Measurements from ENCODE around the gene ACAD9.
"Not testable (repeated sequence)": the region's sequence is repeated elsewhere in the genome, so short reads cannot be mapped to it uniquely, and the experiment has no call there.

ACAD9 gene

DNA sequence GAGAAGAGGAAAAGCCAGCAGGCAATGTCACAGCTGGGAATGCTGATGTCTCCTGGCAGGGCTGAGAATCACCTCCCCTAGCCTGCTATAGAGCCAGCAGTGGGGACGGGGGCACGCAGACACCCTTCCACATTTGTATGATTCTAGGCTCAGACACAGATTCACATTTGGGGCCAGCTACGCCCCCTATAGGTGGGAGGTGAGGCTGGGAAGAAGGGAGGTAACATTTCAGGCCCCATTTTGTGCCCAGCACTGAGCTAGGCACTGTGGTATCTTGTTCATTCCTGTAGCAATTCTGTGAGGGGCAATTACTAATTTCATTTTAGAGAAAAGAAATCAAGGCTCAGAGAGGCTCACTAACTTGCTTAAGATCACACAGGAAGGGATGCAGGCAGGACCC, 15.9 kb upstream of the ACAD9 start:
- DNase-seq, result no peak

DNA sequence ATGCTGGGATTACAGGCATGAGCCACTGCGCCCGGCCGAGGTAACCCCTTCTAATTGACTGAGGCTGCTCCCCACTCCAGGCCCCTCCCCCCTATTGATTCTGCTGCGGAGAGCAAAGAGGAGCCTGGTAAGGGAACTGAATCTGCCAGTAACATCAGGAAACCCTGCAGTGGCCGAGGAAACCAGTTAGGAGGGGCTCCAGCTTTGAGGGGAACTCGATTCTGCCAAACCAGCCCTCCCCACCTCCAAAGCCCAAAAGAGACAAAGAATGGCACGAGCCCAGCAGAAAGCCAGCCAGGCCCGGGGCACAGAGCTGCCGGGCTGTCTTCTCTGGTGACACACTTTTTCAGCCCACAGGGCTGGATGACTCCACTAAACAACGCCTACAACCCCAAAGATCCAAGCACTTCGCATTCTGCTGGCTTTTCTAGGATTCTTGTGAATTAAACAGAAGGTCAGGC, 15.0 kb upstream of the ACAD9 start:
- no peak for DNase-seq

DNA sequence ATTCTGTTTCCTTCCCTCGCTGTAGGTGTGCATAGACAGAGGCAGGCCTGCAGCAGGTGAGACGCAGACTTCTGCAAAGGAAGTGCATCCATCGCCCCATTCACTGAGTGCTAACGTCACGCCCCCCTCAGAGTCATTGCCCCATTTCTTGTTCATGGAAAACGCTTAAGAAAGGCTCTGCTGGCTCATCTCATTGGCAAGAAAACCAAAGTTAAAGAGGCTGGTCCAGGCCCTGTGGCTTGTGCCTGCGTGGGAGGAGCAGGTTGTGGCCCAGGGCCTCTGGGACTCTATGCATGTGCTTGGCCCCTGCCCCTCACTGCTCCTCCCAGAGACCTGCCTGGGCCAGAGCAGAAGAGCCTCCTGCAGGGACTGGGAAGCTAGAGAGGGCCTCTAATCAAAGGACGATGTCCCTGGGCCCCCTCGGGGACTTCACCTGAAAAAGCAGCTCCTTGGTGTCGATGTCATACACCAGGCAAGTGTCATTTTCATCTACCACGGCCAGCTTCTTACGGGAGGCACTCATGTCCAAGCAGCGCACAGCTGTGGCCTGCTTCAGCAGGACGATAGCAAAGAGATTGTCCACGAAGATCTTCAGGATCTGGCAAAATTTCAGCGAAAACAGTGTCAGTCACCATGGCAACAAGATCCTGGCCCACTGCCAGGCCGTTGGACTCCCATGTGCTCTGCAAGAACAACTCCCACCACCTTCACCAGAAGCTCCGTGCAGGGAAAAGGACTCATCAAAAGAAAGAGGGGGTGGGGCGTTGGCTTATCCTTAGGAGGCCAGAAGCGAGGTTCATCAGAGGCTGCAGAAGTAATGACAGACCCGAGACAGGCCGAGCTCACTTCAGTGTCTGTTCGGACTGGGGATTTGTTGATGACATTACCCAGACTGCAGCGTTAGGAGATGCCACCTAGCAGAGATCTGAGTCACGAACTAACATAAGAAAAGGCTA, 14.3 kb upstream of the ACAD9 start:
- DNase-seq, result not testable (repeated sequence)

DNA sequence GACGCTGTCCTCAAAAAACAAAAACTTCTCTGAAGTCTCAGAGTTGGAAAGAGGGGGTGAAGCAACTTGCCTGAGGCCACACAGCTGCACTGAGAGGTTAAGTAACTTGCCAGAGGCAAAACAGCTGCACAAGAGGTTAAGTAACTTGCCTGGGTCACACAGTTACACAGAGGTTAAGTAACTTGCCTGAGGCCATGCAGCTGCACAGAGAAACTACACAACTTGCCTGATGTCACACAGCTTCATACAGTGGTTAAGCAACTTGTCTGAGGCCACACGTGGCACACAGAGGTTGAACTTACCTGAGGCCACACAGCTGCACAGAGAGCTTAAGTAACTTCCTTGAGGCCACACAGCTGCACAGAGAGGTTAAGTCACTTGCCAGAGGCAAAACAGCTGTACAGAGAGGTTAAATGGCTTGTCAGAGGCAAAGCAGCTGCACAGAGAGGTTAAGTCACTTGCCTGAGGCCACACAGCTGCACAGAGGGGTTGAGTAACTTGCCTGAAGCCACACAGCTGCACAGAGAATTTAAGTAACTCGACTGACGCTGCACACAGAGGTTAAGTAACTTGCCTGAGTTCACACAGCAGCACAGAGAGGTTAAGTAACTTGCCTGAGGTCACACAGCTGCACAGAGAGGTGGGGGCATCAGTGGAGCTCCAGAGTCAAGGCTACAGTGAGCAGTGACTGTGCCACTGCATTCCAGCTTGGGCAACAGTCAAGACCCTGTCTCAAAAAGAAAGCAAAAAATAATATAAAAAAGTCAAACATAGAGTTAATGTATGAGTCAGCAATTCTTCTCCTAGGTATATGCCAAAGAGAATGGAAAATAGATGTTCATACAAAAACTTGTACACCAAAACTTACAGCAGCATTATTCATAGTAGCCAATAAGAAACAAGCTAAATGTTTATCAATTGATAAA, 12.0 kb upstream of the ACAD9 start:
- DNase-seq, result no peak

DNA sequence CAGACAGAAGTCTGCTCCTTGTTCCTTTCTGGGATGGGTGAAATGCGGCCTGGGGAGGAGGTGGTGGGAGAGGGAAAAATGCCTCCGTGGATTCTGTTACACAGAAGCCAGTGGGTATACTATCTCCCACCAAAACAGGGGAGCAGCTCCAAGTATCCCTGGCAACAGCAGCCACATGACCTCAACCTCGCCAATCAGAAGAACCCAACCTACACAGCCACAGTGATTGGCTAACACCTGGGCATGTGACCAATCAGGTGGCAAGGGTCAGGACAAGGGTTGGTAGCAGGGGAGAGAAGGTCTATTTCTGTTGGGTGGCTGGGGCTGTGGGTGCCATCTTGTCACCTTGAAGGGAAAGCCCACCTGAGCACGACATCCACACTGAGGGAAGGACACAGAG, 9.1 kb upstream of the ACAD9 start:
- no peak for DNase-seq

DNA sequence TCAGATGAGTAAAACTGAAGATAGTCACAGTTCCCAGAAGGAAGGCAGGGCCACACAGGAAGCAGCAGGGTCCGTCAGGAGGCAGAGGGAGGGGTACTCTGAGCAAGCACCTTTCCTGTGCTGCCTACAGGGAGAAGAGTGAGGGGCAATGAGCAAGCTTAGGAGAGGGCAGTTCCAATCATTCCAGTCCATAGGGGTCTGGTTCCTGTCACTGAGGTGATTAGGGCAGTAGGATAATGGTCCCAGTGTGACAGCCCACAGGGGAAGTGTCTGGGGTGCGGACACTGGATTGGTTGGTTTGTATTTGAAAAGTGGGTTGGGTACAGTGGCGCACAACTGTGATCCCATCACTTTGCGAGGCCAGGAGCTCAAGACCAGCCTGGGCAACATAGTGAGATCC, 7.1 kb upstream of the ACAD9 start:
- DNase-seq, result no peak

DNA sequence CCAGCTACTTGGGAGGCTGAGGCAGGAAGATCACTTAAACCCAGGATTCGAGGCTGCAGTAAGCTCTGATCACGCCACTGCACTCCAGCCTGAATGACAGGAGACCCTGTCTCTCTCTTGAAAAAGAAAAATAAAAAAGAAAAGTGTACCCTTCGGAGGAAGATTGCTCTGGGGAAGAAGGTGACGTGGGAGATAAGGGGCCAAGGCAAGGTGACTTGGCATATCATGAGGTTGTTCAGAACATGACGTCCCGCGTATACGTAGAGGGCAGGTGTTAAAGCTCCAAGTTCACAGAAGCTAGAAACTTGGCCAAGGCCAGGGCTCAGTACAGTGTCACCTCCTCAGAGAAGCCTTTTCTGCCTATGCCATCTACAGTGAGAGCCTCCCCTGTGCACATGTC, 6.7 kb upstream of the ACAD9 start:
- DNase-seq, result no peak

DNA sequence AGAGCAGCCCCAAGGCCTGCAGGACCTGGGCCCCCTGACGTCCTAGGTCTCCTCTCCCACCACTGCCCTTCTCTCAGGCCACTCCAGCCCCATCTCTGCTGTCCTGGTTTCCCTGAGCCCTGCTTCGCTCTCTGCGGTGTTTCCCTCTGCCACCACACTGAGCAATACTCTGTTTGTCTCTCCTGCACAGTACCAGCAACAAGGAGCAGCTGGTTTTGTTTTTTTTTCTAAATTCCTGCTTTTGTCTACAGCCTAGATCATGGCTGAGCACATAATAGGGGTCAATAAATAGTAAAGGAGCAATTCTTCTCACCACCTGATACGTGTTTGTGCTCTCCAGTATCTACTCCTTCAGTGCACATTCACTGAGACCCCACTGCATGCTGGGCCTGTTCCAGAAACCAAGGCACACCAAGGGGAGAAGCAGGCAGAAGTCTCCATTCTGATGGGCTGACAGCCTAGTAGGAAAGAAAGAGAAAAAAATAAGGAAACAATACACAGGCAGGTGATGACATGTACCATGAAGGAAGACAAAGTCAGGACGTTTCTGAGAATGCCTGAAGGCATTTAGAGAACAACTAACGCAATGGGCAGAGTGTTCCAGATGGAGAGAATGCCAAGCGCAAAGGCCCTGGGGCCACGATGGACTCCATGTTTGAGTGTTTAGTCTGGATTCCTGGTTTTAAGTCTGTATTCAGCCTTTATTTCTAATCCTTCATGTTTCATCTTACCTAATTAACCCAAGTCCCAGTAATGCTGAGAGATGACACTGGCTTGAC, 6.0 kb upstream of the ACAD9 start:
- no peak for DNase-seq

DNA sequence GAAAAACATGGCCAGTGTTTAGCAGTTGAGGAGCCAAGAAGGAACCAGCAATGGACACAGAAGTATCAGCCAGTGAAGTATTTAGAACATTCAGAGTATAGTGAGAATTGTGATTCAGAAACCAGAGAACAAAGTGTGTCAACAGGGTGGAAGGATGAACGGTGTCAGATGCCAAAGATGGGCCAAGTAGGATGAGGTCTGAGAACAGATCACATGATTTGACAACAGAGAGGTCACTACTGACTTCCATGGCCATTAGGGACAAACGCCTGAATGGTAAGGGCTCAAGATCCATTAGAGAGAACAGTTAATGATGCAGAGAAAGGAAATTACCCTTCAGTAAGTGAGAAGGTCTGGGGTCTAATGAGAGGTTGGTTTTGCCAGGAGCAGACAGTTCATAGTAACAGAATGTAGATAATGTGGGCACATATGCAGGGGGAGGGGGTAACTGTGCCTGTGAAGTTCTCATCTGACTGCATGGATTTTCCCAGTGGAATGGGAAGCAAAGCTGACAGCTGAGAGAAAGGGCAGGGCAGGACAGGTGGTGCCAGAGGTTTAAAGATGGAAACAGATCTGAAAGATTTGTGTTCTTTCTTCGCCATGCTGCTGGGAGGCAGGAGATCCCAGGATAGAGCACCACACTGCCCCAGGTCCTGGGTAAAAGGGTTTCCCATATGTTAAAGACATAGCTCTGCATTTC, 4.8 kb upstream of the ACAD9 start:
- no peak for DNase-seq

DNA sequence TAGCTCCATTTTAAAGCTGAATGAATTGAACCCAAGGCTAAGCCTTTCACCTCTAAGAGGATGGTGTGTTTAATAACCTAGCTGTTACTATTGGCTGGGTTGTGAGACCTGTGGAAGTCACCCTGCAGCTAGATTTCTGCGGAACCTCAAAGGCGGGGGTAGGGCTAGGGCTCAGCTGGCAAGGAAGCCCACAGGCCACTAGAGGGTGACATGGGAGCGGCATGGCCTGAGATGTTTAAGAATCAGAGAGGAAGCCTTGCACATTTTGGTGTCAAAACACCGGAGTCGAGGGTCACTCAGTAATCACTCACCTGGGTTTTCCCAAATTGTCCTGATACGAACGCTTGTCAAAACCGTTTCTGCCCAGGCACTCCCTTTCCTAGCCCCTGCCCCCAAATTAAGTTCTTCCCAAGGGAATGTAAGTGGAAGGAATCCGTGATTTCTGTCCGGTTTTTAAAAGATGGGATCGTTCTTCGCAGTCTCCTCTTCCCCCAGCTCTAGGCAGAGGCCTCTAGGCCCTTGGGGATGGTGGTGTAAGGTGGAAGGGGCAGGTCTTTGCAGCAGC, 3.8 kb upstream of the ACAD9 start:
- peak; percentile 53 for DNase-seq

DNA sequence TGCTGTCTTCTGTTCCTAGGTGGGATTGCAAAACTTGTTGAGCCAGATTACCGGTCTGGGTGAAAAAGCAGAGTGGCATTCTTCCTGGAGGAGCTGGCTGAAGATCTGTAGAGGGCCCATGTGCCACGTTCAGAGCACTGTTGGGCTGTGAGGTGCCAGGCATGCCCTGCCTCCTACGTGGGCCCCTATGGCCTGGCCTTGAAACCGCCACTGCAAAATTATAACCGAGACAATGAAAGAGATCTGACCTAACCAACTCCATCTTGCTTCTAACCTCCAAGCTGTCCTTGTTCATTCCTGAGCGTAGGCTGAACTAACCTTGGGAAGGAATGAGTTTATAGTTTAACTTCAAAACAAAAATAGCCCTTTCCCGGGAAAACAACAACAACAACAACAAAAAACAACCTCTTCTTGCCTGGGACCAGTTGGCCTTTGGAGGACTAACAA, 1.4 kb upstream of the ACAD9 start:
- DNase-seq, result no peak

DNA sequence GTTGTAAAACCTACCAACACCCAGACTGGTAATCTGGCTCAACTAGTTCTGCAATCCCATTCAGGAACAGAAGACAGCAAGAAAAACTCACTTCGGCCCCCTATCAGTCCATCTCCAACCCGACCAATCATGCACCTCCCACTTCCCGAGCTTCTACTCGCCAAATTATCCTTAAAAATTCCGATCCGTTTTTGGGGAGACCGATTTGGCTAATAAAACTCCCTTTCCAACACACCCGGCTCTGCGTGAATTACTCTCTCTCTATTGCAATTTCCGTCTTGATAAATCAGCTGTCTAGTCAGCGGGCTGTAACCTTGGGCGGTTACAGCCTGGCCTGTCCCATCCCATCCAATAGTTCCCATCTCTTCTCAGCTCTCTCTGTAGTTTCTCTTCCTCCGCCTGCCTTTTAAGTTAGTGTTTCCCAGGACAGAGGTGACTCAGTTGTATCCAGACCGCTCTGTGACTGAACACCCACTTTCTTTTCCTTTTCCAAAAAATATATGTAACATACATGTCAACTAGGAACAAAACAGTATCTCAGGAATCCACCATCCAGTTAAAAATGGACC, 780 bp upstream of the ACAD9 start:
- peak; percentile 8 for DNase-seq

DNA sequence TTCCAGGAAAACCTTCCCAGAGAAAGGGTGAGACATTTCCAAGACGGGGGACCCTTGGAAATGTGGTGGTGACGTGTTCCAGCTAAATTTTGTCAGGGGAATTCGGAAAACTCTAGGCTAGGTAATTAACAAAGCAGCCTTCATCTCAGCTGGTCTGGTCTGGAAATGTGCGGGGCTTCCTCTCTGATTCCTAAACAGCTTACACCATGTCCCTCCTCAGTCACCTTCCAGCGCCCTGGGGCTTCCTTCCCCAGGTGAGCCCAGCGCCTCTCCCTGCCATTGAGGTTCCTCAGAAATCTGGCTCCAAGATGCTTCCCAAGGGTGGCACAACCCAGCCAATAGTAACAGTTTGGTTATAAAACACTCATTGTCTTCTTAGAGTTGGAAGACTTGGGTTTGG, 571 bp downstream of the ACAD9 start:
- no peak for DNase-seq

DNA sequence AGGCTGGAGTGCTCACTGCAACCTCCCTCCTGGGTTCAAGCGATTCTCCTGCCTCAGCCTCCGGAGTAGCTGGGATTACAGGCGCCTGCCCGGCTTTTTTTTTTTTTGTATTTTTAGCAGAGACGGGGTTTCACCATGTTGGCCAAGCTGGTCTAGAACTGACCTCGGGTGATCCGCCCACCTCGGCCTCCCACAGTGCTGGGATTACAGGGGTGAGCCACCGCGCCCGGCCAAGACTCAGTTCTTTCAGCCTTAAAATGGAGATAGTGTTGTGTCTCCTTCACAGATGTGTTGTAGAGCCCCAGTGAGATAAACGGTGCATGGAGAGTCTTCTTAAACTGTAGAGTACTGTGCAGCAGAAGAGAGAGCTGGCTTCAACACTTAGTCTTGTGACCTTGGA, 1.0 kb downstream of the ACAD9 start:
- not testable (repeated sequence) for DNase-seq

DNA sequence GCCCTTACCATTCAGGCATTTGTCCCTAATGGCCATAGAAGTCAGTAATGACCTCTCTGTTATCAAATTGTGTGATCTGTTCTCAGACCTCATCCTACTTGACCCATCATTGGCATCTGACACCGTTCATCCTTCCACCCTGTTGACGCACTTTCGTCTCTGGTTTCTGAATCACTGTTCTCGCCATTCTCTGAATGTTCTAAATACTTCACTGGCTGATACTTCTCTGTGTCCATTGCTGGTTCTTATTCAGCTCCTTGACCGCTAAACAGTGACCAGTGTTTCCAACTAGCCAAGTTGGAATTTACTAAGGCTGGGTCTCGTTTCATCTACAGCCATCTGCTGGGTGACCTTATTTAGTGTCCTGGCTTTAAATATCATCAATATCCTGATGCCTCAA, 2.2 kb downstream of the ACAD9 start:
- DNase-seq, result no peak

DNA sequence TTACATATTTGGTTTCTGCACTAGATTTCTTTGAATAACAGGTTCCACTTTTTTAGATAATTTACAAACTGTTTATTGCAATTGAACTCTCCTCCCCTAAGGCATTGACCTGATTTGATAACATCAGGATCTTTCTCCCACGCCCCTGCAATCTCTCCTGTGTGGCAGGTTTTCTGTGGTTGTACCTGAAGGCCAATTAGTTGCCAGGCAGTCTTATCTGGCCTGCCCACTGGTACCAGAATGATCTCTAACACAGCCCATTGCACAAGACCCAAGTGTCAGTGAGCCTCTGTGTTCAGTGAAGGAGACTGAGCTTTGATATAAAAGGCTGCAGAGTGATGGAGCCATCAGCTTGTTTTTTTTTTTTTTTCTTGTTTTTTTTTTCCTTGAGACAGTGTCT, 3.3 kb downstream of the ACAD9 start:
- no peak for DNase-seq

DNA sequence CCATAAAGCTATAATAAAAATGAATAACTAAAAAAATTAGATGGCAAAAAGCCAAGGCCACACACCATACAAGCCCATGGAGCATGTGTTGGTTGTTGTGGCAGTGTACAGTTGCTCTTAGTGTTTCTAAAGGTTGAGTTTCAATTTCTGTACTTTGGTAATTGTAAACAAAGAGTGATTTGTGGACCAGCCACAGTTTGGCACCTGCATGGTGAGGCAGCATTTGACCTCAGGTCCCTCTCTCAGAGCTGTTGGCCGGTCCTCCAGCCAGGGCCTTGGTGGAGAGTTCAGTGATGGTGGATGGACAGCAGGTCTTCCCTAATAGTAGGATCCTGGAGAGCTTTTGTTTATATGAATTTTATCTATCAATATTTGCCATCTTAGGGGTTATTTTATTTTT, 5.6 kb downstream of the ACAD9 start:
- DNase-seq, result no peak

DNA sequence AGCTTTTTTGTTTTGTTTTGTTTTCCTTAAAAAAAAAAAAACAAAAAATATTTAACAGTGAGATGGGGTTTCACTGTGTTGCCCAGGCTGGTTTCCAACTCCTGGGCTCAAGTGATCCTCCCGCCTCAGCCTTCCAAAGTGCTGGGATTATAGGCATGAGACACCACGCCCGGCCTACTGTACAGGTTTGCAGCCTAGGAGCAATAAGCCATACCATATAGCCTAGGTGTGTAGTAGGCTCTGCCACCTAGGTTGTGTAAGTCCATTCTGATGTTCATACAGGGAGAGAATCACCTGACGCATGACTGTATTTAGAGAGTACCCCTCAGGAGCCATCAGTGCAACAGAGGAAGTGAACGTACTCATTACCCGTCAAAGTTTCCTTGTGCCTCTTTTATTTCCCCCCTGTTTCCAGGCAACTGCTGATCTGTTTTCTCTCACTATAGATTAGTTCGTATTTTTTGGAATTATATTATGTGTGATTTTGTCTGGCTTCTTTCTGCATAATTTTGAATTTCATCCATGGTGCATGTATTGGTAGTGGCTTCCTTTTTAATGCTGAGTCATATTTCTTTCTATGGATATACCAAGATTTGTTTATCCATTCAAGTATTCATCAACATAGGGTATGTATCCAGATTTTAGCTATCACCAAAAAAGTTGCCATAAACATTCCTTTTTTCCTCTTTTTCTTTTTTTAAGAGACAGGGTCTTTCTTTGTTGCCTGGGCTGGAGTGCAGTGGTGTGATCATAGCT, 9.9 kb downstream of the ACAD9 start:
- no peak for DNase-seq

DNA sequence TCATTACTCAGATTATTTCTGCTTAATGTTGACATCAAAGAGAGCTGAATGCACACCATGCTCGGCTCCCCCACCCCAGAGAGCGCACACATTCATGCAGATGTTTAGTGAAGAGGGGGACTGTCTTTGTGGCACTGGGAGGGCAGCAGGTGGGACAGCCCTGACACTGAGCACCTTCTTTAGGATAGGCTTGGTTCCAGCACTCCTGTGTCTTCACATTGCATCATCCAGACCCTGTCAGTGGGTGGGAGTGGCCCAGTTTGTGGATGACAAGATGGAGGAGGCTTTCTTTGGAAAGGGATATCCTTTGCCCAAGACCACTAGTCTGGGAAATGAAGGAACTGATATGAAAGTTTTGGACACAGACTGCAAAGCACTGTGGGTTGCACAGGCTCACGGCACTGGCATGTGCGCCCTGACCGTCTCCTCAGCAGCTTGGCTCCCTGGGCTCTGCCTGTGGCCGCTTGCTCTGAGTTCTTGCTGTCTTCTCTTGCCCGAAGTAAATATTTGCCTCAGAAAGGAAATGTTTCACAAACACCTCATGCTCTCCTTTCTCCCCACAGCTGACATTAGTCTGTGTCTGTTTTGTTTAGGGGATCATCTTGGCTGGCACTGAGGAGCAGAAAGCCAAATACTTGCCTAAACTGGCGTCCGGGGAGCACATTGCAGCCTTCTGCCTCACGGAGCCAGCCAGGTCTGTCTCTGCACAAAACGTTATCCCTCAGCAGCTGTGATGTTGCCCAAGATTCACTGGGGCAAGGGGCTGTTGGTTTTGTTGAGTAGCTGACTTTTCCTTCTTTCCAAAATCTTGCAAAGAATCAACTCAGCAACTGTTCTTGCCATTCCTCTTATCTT, 16.6 kb downstream of the ACAD9 start:
- no peak for DNase-seq

DNA sequence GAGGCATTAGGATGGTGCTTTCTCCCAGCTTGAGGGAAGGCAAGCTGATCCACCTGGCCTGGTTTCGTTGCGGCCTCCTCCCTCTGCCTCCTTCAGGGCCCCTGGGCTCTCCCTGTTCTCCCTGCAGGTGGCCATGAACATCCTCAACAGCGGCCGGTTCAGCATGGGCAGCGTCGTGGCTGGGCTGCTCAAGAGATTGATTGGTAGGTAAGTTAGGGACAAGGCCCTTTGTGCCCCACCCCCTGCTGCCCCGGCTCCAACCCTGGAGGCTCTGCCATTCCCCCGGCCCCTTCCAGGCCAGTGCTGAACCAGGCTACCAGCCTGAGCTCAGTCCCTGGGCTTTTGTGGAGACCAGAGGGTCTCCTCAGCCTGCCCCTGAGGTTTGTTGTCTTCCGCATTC, 23.0 kb downstream of the ACAD9 start:
- no peak for DNase-seq

Data from activated gamma-delta T cell treated with Interleukin-2 at 50 U/mL for 16 hours (primary cell).